Parathyroid adenoma (tissue), 2 donors: ENCODE results near the gene TPD52L1.

Source experiments
- H2AFZ ChIP-seq: fragments of 300-600 bp; sonication (generic); one replicate; pipeline ENCODE4 v1.7.0; 2017; ENCODE audit warnings: antibody characterized with exemption, mild to moderate bottlenecking
- H3K27ac ChIP-seq: fragments of 300-600 bp; sonication (generic); one replicate; pipeline ENCODE4 v1.7.0; 2017
- H3K27me3 ChIP-seq: fragments of 300-600 bp; sonication (generic); one replicate; pipeline ENCODE4 v1.7.0; 2017; ENCODE audit warnings: low read length; ENCODE audit not compliant: control insufficient read depth, insufficient read depth
- H3K36me3 ChIP-seq: fragments of 300-600 bp; sonication (generic); one replicate; pipeline ENCODE4 v1.7.0; 2017; ENCODE audit warnings: low read length; ENCODE audit not compliant: control insufficient read depth, insufficient read depth
- H3K4me1 ChIP-seq: fragments of 300-600 bp; sonication (generic); one replicate; pipeline ENCODE4 v1.7.0; 2017; ENCODE audit warnings: control low read depth
- H3K4me2 ChIP-seq: fragments of 300-600 bp; sonication (generic); one replicate; pipeline ENCODE4 v1.7.0; 2017; ENCODE audit warnings: low read length
- H3K4me3 ChIP-seq: fragments of 300-600 bp; sonication (generic); one replicate; pipeline ENCODE4 v1.7.0; 2017; ENCODE audit warnings: low read depth, low read length
- H3K79me2 ChIP-seq: fragments of 300-600 bp; sonication (generic); one replicate; pipeline ENCODE4 v1.7.0; 2017; ENCODE audit warnings: control low read depth
- H3K9ac ChIP-seq: fragments of 300-600 bp; sonication (generic); one replicate; pipeline ENCODE4 v1.7.0; 2017; ENCODE audit warnings: mild to moderate bottlenecking
- H3K9me3 ChIP-seq: fragments of 300-600 bp; sonication (generic); one replicate; pipeline ENCODE4 v1.7.0; 2017; ENCODE audit warnings: low read length; ENCODE audit not compliant: control insufficient read depth
- TF ChIP-seq, protein P1 (sequence below): fragments of 300-600 bp; sonication (generic); IDR thresholded peaks from one replicate; pipeline ENCODE4 v1.7.0; 2017; ENCODE audit warnings: antibody characterized with exemption, mild to moderate bottlenecking
- donor health status: primary hyperparathyroidism.

The TPD52L1 gene

GRCh38 chr6:125201961-125202729 lies 48.6 kb downstream of the TPD52L1 start:
- Histone ChIP-seq H3K4me1 (peaks cover 45% of the 10 kb centered on the region), H3K27me3 (no peaks in the 10 kb centered on the region), H2AFZ (peak overlapping the region; percentile 57), H3K9ac (no peak overlapping the region), H3K9me3 (no peaks in the 10 kb centered on the region), H3K4me3 (no peak overlapping the region), H3K36me3 (no peaks in the 10 kb centered on the region), H3K79me2 (no peaks in the 10 kb centered on the region), H3K27ac (peak overlapping the region; percentile 80), H3K4me2 (peak overlapping the region; percentile 14)
- TF ChIP-seq, protein P1, sequence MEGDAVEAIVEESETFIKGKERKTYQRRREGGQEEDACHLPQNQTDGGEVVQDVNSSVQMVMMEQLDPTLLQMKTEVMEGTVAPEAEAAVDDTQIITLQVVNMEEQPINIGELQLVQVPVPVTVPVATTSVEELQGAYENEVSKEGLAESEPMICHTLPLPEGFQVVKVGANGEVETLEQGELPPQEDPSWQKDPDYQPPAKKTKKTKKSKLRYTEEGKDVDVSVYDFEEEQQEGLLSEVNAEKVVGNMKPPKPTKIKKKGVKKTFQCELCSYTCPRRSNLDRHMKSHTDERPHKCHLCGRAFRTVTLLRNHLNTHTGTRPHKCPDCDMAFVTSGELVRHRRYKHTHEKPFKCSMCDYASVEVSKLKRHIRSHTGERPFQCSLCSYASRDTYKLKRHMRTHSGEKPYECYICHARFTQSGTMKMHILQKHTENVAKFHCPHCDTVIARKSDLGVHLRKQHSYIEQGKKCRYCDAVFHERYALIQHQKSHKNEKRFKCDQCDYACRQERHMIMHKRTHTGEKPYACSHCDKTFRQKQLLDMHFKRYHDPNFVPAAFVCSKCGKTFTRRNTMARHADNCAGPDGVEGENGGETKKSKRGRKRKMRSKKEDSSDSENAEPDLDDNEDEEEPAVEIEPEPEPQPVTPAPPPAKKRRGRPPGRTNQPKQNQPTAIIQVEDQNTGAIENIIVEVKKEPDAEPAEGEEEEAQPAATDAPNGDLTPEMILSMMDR = no peak

DNA sequence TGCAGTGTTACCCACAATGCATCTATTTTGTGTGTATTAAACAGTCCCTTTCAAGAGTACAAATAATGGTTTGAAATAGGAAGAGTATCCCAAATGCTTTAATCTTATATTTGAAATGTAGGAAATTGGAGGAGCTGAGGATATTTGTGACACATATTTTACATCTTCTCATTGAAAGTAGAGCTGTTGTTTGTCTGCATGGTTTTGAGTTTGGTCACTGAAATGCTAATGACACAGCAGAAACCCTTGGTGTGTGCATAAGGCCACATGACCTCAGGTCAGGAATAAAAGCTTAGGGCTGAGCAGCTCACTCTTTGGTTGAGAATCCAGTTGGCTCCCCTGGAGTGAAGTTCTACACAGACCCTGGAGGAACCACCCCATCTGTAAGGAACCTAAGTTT lies 49.8 kb downstream of the TPD52L1 start:
- Histone ChIP-seq H3K27ac (peak overlapping the region; percentile 80), H3K9me3 (no peaks in the 10 kb centered on the region), H3K79me2 (no peaks in the 10 kb centered on the region), H3K4me2 (no peak overlapping the region), H3K9ac (no peak overlapping the region), H2AFZ (peak overlapping the region; percentile 16), H3K36me3 (no peaks in the 10 kb centered on the region), H3K4me3 (no peak overlapping the region), H3K4me1 (peaks cover 34% of the 10 kb centered on the region), H3K27me3 (no peaks in the 10 kb centered on the region)
- TF ChIP-seq, protein P1 = no peak

DNA sequence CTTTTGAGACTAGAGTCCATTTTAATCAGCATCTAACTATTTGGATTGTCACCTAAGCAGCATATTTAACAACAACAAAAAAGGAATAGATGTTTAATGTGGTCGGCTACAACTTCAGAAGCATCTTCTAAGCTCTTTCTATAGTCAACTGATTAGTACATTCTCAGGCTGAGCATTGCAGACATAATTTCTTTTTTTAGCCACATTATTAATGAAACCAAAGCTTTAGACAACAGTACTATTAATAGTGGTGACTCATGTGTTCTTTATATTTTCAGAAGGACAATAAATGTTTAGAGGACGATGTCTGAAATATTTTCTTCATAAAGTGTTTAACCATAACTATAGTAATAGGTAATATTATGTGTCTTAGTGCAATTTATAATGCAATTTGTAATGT lies 52.4 kb downstream of the TPD52L1 start:
- Histone ChIP-seq H3K36me3 (no peaks in the 10 kb centered on the region), H2AFZ (no peak overlapping the region), H3K9ac (no peak overlapping the region), H3K4me2 (no peak overlapping the region), H3K27ac (no peak overlapping the region), H3K9me3 (no peaks in the 10 kb centered on the region), H3K4me1 (peaks cover 28% of the 10 kb centered on the region), H3K79me2 (peaks cover 3% of the 10 kb centered on the region), H3K4me3 (no peak overlapping the region), H3K27me3 (no peaks in the 10 kb centered on the region)
- TF ChIP-seq, protein P1 = no peak

DNA sequence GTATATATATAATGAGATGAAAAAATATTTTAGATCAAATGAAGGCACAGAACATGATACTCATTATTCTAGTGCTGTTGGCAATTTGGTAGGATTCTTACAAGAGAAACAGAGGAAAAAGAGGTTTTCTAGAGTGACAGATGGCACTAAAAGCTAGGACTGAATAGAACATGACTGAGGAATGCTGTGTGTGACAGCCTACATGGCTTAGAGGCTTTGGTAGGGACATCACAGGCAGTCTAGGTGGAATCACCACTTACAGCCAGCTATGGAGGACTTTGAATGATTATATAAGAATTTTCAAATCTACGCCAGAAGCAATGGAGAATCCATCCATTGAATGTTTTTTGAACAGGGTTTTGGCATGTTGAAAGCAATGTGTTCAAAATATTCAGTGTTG lies 52.8 kb downstream of the TPD52L1 start:
- Histone ChIP-seq H3K9ac (no peak overlapping the region), H3K27me3 (no peaks in the 10 kb centered on the region), H3K27ac (no peak overlapping the region), H3K4me1 (peaks cover 28% of the 10 kb centered on the region), H3K4me3 (no peak overlapping the region), H3K9me3 (no peaks in the 10 kb centered on the region), H2AFZ (no peak overlapping the region), H3K4me2 (no peak overlapping the region), H3K36me3 (no peaks in the 10 kb centered on the region), H3K79me2 (peaks cover 3% of the 10 kb centered on the region)
- TF ChIP-seq, protein P1 = no peak

DNA sequence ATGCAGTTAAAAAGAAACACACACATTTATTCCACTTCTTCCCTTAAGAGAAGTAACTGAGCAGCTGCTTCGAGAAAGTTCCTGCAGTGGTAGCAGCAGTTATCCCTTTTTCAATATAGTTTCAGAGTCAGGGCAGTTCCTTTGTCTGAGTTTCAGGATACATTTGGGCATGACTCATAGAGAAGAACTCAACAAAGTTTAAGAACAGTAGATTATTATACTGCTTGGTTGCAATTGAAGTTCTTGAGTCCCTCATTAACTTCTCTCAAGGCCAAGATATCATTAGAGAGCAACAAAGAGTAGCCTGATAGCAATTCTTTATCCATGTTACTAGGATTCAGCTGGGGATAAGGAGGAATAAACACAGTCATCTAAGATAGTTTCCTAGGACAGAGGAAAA lies 54.4 kb downstream of the TPD52L1 start:
- H3K79me2 ChIP-seq = peaks cover 3% of the 10 kb centered on the region
- no peak overlapping the region for H3K9ac ChIP-seq
- no peaks in the 10 kb centered on the region for H3K9me3 ChIP-seq
- TF ChIP-seq, protein P1 = no peak
- H3K27me3 ChIP-seq = no peaks in the 10 kb centered on the region
- no peak overlapping the region for H3K27ac ChIP-seq
- H3K36me3 ChIP-seq = no peaks in the 10 kb centered on the region
- no peak overlapping the region for H3K4me2 ChIP-seq
- peaks cover 13% of the 10 kb centered on the region for H3K4me1 ChIP-seq
- no peak overlapping the region for H2AFZ ChIP-seq
- no peak overlapping the region for H3K4me3 ChIP-seq
